ENCODE results near the gene SQSTM1.

The SQSTM1 gene

DNA sequence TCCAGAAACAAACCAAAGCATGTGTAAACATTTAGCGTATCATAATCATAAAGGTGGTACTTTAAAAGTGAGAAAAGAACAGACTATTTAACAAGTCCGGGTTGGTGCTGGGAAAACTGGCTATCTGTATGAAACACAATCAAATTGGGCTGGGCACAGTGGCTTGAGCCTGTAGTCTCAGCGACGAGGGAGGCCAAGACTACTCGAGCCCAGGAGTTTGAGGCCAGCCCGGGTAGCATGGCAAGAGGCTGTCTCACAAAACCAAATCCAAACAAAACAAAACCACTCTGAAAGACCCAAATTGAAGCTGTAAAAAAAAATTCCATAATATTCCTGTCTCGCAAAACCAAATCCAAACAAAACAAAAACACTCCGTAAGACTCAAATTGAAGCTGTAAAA lies 33.7 kb downstream of the SQSTM1 start:
- Histone ChIP-seq H3K4me1 (ENCODE audit: control insufficient read depth, insufficient read depth, low read depth, low read length) (peaks cover 4% of the 10 kb centered on the region), H2BK15ac (ENCODE audit: low read depth, poor library complexity, severe bottlenecking) (no peak overlapping the region), H3K23ac (ENCODE audit: low read length in 2 of 2) (no peak overlapping the region), H3K36me3 (ENCODE audit: control insufficient read depth in 1 of 2, insufficient read depth in 2 of 2, low read depth in 1 of 2, low read length in 2 of 2) (peaks cover 40% of the 10 kb centered on the region in 2 experiments), H3K9me3 (ENCODE audit: control insufficient read depth, low read length) (no peaks in the 10 kb centered on the region), H3K9ac (ENCODE audit: low read length) (no peak overlapping the region), H2BK12ac (ENCODE audit: low read length in 2 of 2) (no peak overlapping the region), H2AFZ (ENCODE audit: low read depth, low read length) (no peak overlapping the region), H2BK120ac (ENCODE audit: low read depth, low read length) (no peak overlapping the region), H4K8ac (ENCODE audit: low read length) (no peak overlapping the region), H3K27me3 (ENCODE audit: control insufficient read depth in 1 of 2, insufficient read depth in 1 of 2, low read length in 2 of 2) (no peaks in the 10 kb centered on the region), H2AK5ac (ENCODE audit: low read length, severe bottlenecking) (no peak overlapping the region), H4K91ac (ENCODE audit: low read length) (no peak overlapping the region), H3K4me3 (ENCODE audit: insufficient read depth in 1 of 2, low read depth in 1 of 2, low read length in 2 of 2) (no peak overlapping the region), H3K4me2 (ENCODE audit: low read length, poor library complexity, severe bottlenecking) (no peak overlapping the region), H3K79me1 (replicated peaks; ENCODE audit: low read length, poor library complexity, severe bottlenecking) (peaks cover 29% of the 10 kb centered on the region), H3K14ac (ENCODE audit: low read length in 2 of 2) (no peak overlapping the region), H3K4ac (ENCODE audit: low read depth in 1 of 2, low read length in 2 of 2) (no peak overlapping the region), H3K18ac (ENCODE audit: low read depth in 1 of 2, low read length in 2 of 2) (no peak overlapping the region), H3K27ac (ENCODE audit: low read length, poor library complexity, severe bottlenecking) (no peak overlapping the region), H2BK5ac (ENCODE audit: low read depth, low read length, poor library complexity, severe bottlenecking) (no peak overlapping the region)
- WGBS = 92% methylated on average over 7 of the region's 8 CpGs
- DNase-seq = no peak

DNA sequence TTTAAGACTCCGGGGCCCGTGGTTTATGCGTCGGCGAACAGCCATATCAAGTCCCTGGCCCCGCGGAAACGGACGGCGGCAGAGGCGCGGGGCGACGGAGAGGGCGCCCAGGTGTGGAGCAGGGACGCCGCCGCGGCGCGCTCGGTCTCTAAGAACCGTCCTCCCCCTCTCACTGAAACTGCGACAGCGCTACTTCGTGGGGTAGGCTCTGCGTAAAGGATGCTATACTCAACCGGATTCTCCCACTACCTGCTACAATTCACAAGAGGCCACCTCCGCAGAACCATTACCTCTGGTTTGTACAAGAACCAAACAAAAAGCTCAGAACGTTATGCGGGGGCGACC lies 37.5 kb downstream of the SQSTM1 start:
- Histone ChIP-seq H3K9ac (ENCODE audit: low read length) (peak overlapping the region; percentile 97), H3K9me3 (ENCODE audit: control insufficient read depth, low read length) (no peaks in the 10 kb centered on the region), H3K4ac (ENCODE audit: low read depth in 1 of 2, low read length in 2 of 2) (no peak overlapping the region), H4K91ac (ENCODE audit: low read length) (no peak overlapping the region), H3K27me3 (ENCODE audit: control insufficient read depth in 1 of 2, insufficient read depth in 1 of 2, low read length in 2 of 2) (no peaks in the 10 kb centered on the region), H3K4me2 (ENCODE audit: low read length, poor library complexity, severe bottlenecking) (peak overlapping the region; percentile 82), H3K18ac (ENCODE audit: low read depth in 1 of 2, low read length in 2 of 2) (peak overlapping the region in 1 of 2 experiments; percentile 30), H3K14ac (ENCODE audit: low read length in 2 of 2) (peak overlapping the region in 1 of 2 experiments; percentile 44), H3K36me3 (ENCODE audit: control insufficient read depth in 1 of 2, insufficient read depth in 2 of 2, low read depth in 1 of 2, low read length in 2 of 2) (peaks cover 20 to 22% of the 10 kb centered on the region in 2 experiments), H2BK5ac (ENCODE audit: low read depth, low read length, poor library complexity, severe bottlenecking) (no peak overlapping the region), H4K8ac (ENCODE audit: low read length) (no peak overlapping the region), H3K4me1 (ENCODE audit: control insufficient read depth, insufficient read depth, low read depth, low read length) (peaks cover 8% of the 10 kb centered on the region), H3K23ac (ENCODE audit: low read length in 2 of 2) (no peak overlapping the region), H2BK12ac (ENCODE audit: low read length in 2 of 2) (no peak overlapping the region), H3K27ac (ENCODE audit: low read length, poor library complexity, severe bottlenecking) (no peak overlapping the region), H3K4me3 (ENCODE audit: insufficient read depth in 1 of 2, low read depth in 1 of 2, low read length in 2 of 2) (peak overlapping the region; percentile 72 to 98), H2AFZ (ENCODE audit: low read depth, low read length) (peak overlapping the region; percentile 58), H2BK120ac (ENCODE audit: low read depth, low read length) (no peak overlapping the region), H3K79me1 (replicated peaks; ENCODE audit: low read length, poor library complexity, severe bottlenecking) (peaks cover 28% of the 10 kb centered on the region), H2AK5ac (ENCODE audit: low read length, severe bottlenecking) (no peak overlapping the region), H2BK15ac (ENCODE audit: low read depth, poor library complexity, severe bottlenecking) (no peak overlapping the region)
- DNase-seq = no peak
- under 1% methylated on average over 32 of the region's 32 CpGs for WGBS

DNA sequence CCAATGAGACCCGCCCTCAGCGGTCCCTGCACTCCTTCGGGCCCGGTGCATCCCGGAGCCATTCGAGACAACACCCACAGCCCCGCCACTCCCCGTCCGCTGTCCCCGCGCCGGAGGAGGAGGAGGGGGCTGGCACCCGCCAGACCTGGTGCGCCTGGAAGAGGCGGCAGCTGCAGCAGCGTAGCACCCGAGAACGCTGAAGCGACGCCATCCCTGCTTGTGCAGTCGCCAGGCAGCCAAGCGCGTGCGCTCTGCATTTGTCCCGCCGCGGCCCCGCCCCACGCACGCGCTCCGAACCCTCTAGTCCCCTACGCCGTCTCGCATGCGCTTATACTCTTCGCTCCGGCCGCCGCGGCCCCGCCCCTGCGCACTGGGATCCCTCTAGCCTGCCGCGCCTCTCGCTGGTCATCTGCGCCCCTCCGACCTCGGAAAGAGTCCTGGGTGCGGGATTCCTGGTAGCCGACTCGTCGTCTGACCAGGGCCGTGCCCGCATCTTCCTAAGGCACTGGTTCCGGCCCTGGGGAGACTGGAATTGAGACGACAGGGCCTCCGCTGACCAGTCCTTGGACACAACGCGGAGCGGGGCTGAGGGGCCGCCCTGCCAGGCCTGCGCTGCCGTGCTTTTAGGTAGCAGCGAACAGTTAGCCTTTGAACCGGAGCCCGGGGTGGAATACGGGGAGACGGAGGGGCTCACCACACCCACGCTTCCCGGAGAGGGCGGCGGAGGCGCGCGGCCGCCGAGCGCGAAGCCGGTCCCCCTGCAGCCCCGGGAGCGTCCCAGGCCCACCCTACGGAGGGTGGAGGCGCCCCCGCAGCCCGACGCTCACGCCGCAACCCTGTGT lies 38.1 kb downstream of the SQSTM1 start, which contains the start of gene MRNIP:
Gene MRNIP (minus strand): TSS at position 232 of the 842 bp plus-strand sequence. CDS start 21 bp downstream, at position 211.
- WGBS = 0% methylated on average over 74 of the region's 90 CpGs

DNA sequence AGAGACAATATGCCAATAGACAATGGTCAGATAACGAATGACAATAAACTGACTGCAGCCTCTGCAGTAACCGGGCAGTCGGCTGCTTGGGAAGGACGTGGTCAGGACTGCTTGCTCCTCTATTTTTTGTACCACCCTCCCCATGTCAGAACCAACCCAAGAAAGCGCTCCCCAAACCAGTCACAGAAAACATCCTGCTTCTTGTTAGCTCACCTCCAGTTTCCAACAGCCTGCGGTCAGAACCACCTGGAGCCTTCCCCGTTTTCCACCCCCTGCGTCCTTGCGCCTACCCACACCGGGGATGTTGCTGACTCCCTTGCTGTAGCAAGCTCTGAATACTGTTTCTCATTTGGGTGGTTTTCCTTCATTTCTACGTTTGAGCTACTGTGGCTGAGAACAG lies 39.6 kb downstream of the SQSTM1 start:
- H3K4me2 ChIP-seq (ENCODE audit: low read length, poor library complexity, severe bottlenecking) = no peak overlapping the region
- no peaks in the 10 kb centered on the region for H3K27me3 ChIP-seq (ENCODE audit: control insufficient read depth in 1 of 2, insufficient read depth in 1 of 2, low read length in 2 of 2)
- no peak overlapping the region for H2AFZ ChIP-seq (ENCODE audit: low read depth, low read length)
- H3K18ac ChIP-seq (ENCODE audit: low read depth in 1 of 2, low read length in 2 of 2) = no peak overlapping the region
- H3K79me1 ChIP-seq (replicated peaks; ENCODE audit: low read length, poor library complexity, severe bottlenecking) = peaks cover 26% of the 10 kb centered on the region
- H3K9ac ChIP-seq (ENCODE audit: low read length) = peak overlapping the region; percentile 97
- no peak overlapping the region for H3K23ac ChIP-seq (ENCODE audit: low read length in 2 of 2)
- no peak overlapping the region for H2BK12ac ChIP-seq (ENCODE audit: low read length in 2 of 2)
- no peak overlapping the region for H3K27ac ChIP-seq (ENCODE audit: low read length, poor library complexity, severe bottlenecking)
- H2AK5ac ChIP-seq (ENCODE audit: low read length, severe bottlenecking) = no peak overlapping the region
- H3K4me3 ChIP-seq (ENCODE audit: insufficient read depth in 1 of 2, low read depth in 1 of 2, low read length in 2 of 2) = peak overlapping the region in 1 of 2 experiments; percentile 98
- no peak overlapping the region for H2BK5ac ChIP-seq (ENCODE audit: low read depth, low read length, poor library complexity, severe bottlenecking)
- peaks cover 8% of the 10 kb centered on the region for H3K4me1 ChIP-seq (ENCODE audit: control insufficient read depth, insufficient read depth, low read depth, low read length)
- H3K9me3 ChIP-seq (ENCODE audit: control insufficient read depth, low read length) = no peaks in the 10 kb centered on the region
- no peak overlapping the region for H4K91ac ChIP-seq (ENCODE audit: low read length)
- H4K8ac ChIP-seq (ENCODE audit: low read length) = no peak overlapping the region
- no peak overlapping the region for H2BK15ac ChIP-seq (ENCODE audit: low read depth, poor library complexity, severe bottlenecking)
- no peak for DNase-seq
- no peak overlapping the region for H3K14ac ChIP-seq (ENCODE audit: low read length in 2 of 2)
- no peak overlapping the region for H3K4ac ChIP-seq (ENCODE audit: low read depth in 1 of 2, low read length in 2 of 2)
- peaks cover 39 to 42% of the 10 kb centered on the region in 2 experiments for H3K36me3 ChIP-seq (ENCODE audit: control insufficient read depth in 1 of 2, insufficient read depth in 2 of 2, low read depth in 1 of 2, low read length in 2 of 2)
- no peak overlapping the region for H2BK120ac ChIP-seq (ENCODE audit: low read depth, low read length)
- WGBS = 91% methylated on average over 11 of the region's 11 CpGs

More for the DNA sequence above, 38.1 kb downstream of the SQSTM1 start, which contains the start of gene MRNIP:
- no peaks in the 10 kb centered on the region for H3K27me3 ChIP-seq (ENCODE audit: control insufficient read depth in 1 of 2, insufficient read depth in 1 of 2, low read length in 2 of 2)
- H3K4ac ChIP-seq (ENCODE audit: low read depth in 1 of 2, low read length in 2 of 2) = peak within 1 kb of the TSS; percentile 92 to 97
- H2BK5ac ChIP-seq (ENCODE audit: low read depth, low read length, poor library complexity, severe bottlenecking) = no peak within 1 kb of the TSS
- peak within 1 kb of the TSS; percentile 92 for H4K8ac ChIP-seq (ENCODE audit: low read length)
- H2BK15ac ChIP-seq (ENCODE audit: low read depth, poor library complexity, severe bottlenecking) = peak within 1 kb of the TSS; percentile 39
- H3K36me3 ChIP-seq (ENCODE audit: control insufficient read depth in 1 of 2, insufficient read depth in 2 of 2, low read depth in 1 of 2, low read length in 2 of 2) = peaks cover 25 to 27% of the 10 kb centered on the region in 2 experiments
- peak within 1 kb of the TSS; percentile 90 for H3K4me2 ChIP-seq (ENCODE audit: low read length, poor library complexity, severe bottlenecking)
- peak within 1 kb of the TSS; percentile 97 for H3K9ac ChIP-seq (ENCODE audit: low read length)
- H2BK12ac ChIP-seq (ENCODE audit: low read length in 2 of 2) = no peak within 1 kb of the TSS
- peak within 1 kb of the TSS; percentile 62 to 91 for H3K14ac ChIP-seq (ENCODE audit: low read length in 2 of 2)
- peak within 1 kb of the TSS; percentile 68 for H3K27ac ChIP-seq (ENCODE audit: low read length, poor library complexity, severe bottlenecking)
- peak within 1 kb of the TSS; percentile 84 for H2AFZ ChIP-seq (ENCODE audit: low read depth, low read length)
- H3K9me3 ChIP-seq (ENCODE audit: control insufficient read depth, low read length) = no peaks in the 10 kb centered on the region
- H3K23ac ChIP-seq (ENCODE audit: low read length in 2 of 2) = peak within 1 kb of the TSS in 1 of 2 experiments; percentile 90
- peak within 1 kb of the TSS; percentile 80 for H2BK120ac ChIP-seq (ENCODE audit: low read depth, low read length)
- peaks cover 30% of the 10 kb centered on the region for H3K79me1 ChIP-seq (replicated peaks; ENCODE audit: low read length, poor library complexity, severe bottlenecking)
- H4K91ac ChIP-seq (ENCODE audit: low read length) = peak within 1 kb of the TSS; percentile 90
- peak; percentile 96 for DNase-seq
- peak within 1 kb of the TSS; percentile 72 to 98 for H3K4me3 ChIP-seq (ENCODE audit: insufficient read depth in 1 of 2, low read depth in 1 of 2, low read length in 2 of 2)
- H2AK5ac ChIP-seq (ENCODE audit: low read length, severe bottlenecking) = no peak within 1 kb of the TSS
- peak within 1 kb of the TSS; percentile 94 to 100 for H3K18ac ChIP-seq (ENCODE audit: low read depth in 1 of 2, low read length in 2 of 2)
- H3K4me1 ChIP-seq (ENCODE audit: control insufficient read depth, insufficient read depth, low read depth, low read length) = peaks cover 8% of the 10 kb centered on the region
